Lung (tissue), 12 donors: ENCODE results near the gene KYAT1. TPM values are rescaled to one million over a fixed set of nuclear protein-coding genes. Genes with fewer than 3 reads are reported as not detected.
"Not testable (repeated sequence)": the region's sequence is repeated elsewhere in the genome, so short reads cannot be mapped to it uniquely, and the experiment has no call there.

ENCODE experiments used
- ATAC-seq: fragments of 200-7000 bp; cut with Tn5 transposase; one replicate; pipeline ENCODE4 v1.9.1; 2020; ENCODE audit warnings: moderate number of reproducible peaks; ENCODE audit not compliant: insufficient read depth, low FRiP score
- DNase-seq, 3 donors: peaks; one replicate each; pipeline ENCODE4 v3.0.0-alpha.2; 2013 to 2017
- H3K27ac ChIP-seq, 2 donors: one replicate each; pipeline ENCODE4 v1.5.1; 2013; ENCODE audit warnings: mild to moderate bottlenecking in 2 of 2, moderate library complexity in 2 of 2, control low read depth in 1 of 2, inconsistent platforms in 1 of 2, low read depth in 1 of 2, low read length in 1 of 2
- H3K27me3 ChIP-seq, 3 donors: one replicate each; pipeline ENCODE4 v1.5.1; 2013; ENCODE audit warnings: low read length in 2 of 3; ENCODE audit not compliant: control insufficient read depth in 3 of 3, insufficient read depth in 3 of 3
- H3K36me3 ChIP-seq, 4 donors: one replicate each; pipeline ENCODE4 v1.5.1; 2013; ENCODE audit warnings: low read length in 4 of 4, mild to moderate bottlenecking in 1 of 4, moderate library complexity in 1 of 4; ENCODE audit not compliant: control insufficient read depth in 4 of 4, insufficient read depth in 4 of 4
- H3K4me1 ChIP-seq, 5 donors: one replicate each; pipeline ENCODE4 v1.5.1; 2013; ENCODE audit warnings: low read length in 5 of 5, mild to moderate bottlenecking in 2 of 5, moderate library complexity in 1 of 5; ENCODE audit not compliant: control insufficient read depth in 5 of 5, insufficient read depth in 5 of 5
- H3K4me3 ChIP-seq: one replicate; pipeline ENCODE4 v1.5.1; 2013; ENCODE audit warnings: mild to moderate bottlenecking, control low read depth, moderate library complexity
- H3K9ac ChIP-seq, 2 donors: one replicate each; pipeline ENCODE4 v1.5.1; 2013; ENCODE audit warnings: low read length in 2 of 2, control low read depth in 1 of 2; ENCODE audit not compliant: insufficient read depth in 1 of 2
- H3K9me3 ChIP-seq, 4 donors: one replicate each; pipeline ENCODE4 v1.5.1; 2013; ENCODE audit warnings: low read length in 3 of 4, mild to moderate bottlenecking in 1 of 4, moderate library complexity in 1 of 4; ENCODE audit not compliant: control insufficient read depth in 4 of 4, insufficient read depth in 3 of 4
- whole genome bisulfite sequencing, 2 donors: extraction: QIAGEN DNeasy Blood & Tissue Kit; methylation state at CpG; one replicate each; pipeline ENCODE4 v1.1.7; 2013; 5-methylcytosine and 5-hydroxymethylcytosine counted together
- polyA plus RNA-seq, 2 donors: library from polyadenylated mRNA; stranded (reverse); fragments of 200-250 nt; gene quantifications; one replicate each; pipeline ENCODE4 v1.2.1, GENCODE V29; 2013
- total RNA-seq, 2 donors: library from RNA; depleted of rRNA in 1 of 2; stranded (reverse); fragments of >200 nt in 1 of 2; gene quantifications; one replicate each; pipeline ENCODE4 v1.2.1, GENCODE V29; 2014 to 2021
- TF ChIP-seq, protein P1 (sequence below): IDR thresholded peaks from 2 replicates; pipeline ENCODE4 v1.5.1; 2012; ENCODE audit warnings: mild to moderate bottlenecking; ENCODE audit errors: control extremely low read depth, extremely low read depth
- donor health status: control.
- donor health status: control.
- donor health status: Bipolar disorder and iron deficiency.
- donor health status: healthy.
- donor health status: DM: yes; HTN: yes; CAD: no.

The KYAT1 gene
- total and polyA plus RNA-seq, 4 donors: 4.5 to 7.7 (median 4.8) TPM

DNA sequence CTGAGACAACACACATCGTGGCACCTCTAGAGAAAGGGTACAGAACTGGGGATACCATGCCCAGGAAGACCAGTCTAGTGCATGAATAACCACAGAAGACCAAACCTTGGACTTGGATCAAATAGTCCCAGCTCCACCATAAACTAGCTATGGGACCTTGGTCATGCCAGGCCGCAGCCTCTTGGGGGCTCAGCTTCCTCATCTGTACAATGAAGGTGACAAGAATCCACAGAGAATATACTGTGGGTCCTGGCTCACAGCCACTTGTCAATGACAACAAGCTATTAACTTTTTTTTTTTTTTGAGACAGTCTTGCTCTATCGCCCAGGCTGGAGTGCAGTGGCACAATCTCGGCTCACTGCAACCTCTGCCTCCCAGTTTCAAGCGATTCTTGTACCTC lies 3.9 kb downstream of the KYAT1 start:
- 57 to 69% methylated on average over 5 of the region's 5 CpGs for WGBS, 2 donors
- Histone ChIP-seq H3K9ac (no peak overlapping the region), H3K4me3 (no peak overlapping the region), H3K27me3 (no peaks in the 10 kb centered on the region), H3K36me3 (no peaks in the 10 kb centered on the region), H3K27ac (no peak overlapping the region), H3K4me1 (peaks cover 0 to 6% (median 2%) of the 10 kb centered on the region in 5 donors), H3K9me3 (peaks cover 0 to 1% (median 0%) of the 10 kb centered on the region in 4 donors)
- TF ChIP-seq, protein P1, sequence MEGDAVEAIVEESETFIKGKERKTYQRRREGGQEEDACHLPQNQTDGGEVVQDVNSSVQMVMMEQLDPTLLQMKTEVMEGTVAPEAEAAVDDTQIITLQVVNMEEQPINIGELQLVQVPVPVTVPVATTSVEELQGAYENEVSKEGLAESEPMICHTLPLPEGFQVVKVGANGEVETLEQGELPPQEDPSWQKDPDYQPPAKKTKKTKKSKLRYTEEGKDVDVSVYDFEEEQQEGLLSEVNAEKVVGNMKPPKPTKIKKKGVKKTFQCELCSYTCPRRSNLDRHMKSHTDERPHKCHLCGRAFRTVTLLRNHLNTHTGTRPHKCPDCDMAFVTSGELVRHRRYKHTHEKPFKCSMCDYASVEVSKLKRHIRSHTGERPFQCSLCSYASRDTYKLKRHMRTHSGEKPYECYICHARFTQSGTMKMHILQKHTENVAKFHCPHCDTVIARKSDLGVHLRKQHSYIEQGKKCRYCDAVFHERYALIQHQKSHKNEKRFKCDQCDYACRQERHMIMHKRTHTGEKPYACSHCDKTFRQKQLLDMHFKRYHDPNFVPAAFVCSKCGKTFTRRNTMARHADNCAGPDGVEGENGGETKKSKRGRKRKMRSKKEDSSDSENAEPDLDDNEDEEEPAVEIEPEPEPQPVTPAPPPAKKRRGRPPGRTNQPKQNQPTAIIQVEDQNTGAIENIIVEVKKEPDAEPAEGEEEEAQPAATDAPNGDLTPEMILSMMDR: no peak
- ATAC-seq (no peak), DNase-seq (no peak)

DNA sequence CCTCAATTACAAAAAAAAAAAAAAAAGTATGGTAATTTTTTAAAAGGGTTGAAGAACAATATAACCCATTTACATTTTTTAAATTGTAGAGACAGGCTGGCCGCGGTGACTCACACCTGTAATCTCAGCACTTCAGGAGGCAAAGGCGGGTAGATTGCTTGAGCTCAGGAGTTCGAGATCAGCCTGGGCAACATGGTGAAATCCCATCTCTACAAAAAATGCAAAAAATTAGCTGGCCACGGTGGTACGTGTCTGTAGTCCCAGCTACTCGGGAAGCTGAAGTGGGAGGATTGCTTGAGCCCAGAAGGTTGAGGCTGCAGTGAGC lies 10.8 kb downstream of the KYAT1 start:
- DNase-seq, ATAC-seq, H3K27ac ChIP-seq, H3K27me3 ChIP-seq, H3K9me3 ChIP-seq, H3K9ac ChIP-seq, H3K4me3 ChIP-seq, H3K4me1 ChIP-seq, H3K36me3 ChIP-seq: not testable (repeated sequence)
- 93 to 96% methylated on average over 7 of the region's 7 CpGs for WGBS, 2 donors

DNA sequence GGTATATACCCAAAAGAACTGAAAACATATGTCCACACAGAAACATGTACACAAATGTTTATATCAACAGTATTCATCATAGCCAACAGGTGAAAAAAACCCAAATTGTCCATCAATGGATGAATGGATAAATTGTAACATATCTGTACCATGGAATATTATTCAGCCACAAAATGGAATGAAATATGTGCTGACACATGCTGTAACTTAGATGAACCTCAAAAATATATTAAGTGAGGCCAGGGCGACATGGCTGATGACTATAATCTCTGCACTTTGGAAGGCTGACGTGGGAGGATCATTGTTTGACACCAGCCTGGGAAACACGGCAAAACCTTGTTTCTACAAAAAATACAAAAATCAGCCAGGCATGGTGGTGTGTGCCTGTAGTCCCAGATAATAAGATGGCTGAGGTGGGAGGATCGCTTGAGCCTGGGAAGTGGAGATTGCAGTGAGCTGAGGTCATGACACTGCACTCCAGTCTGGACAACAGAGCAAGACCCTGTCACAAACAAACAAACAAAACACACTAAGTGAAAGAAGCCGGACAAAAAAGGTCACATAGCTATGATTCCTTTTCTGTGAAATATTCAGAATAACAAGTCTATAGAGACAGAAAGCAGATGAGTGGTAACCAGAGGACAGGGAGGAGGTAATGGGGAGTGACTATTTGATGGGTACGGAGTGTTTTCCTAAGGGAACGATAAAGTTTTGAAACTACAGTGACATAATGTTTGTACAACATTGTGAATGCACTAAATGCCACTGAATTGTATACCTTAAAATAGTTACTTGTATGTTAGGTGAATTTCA lies 11.4 kb downstream of the KYAT1 start:
- H3K4me3 ChIP-seq: no peak overlapping the region
- TF ChIP-seq, protein P1: no peak
- H3K4me1 ChIP-seq: no peaks in the 10 kb centered on the region
- H3K27me3 ChIP-seq: no peaks in the 10 kb centered on the region
- H3K9me3 ChIP-seq: no peaks in the 10 kb centered on the region
- 92 to 95% methylated on average over 7 of the region's 7 CpGs for WGBS, 2 donors
- H3K36me3 ChIP-seq: peaks cover 0 to 3% (median under 1%) of the 10 kb centered on the region in 4 donors
- DNase-seq (no peak), ATAC-seq (no peak)
- no peak overlapping the region for H3K9ac ChIP-seq
- H3K27ac ChIP-seq: no peak overlapping the region

DNA sequence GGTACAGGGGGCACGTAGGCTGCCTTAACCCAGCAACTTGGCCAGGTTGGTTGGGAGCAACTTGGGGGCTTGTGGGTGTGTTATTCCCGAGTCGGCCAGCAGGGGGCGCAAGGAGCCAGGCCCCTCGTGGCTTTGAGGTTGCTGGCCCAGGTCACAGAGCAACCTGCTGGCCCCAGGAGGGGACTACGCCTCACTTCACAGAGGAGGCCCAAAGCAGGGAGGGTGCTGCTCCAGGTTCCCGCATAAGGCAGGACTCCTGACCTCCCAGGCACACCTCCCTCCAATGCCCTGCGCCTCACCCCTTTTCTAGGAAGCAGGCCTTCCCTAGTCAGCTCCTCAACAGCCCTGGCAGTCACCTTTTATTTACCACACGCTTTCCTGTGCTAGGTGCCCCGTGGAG lies 18.1 kb downstream of the KYAT1 start:
- Histone ChIP-seq H3K9me3 (no peaks in the 10 kb centered on the region), H3K4me3 (no peak overlapping the region), H3K4me1 (peaks cover 0 to 4% (median 0%) of the 10 kb centered on the region in 5 donors), H3K9ac (no peak overlapping the region), H3K36me3 (no peaks in the 10 kb centered on the region), H3K27ac (peak overlapping the region in 1 of 2 donors; percentile 18), H3K27me3 (no peaks in the 10 kb centered on the region)
- peak; percentile 36 to 74 (median 59) for DNase-seq
- 18 to 28% methylated on average over 10 of the region's 10 CpGs for WGBS, 2 donors
- ATAC-seq: peak; percentile 76
- TF ChIP-seq, protein P1: peak; percentile 88
